Activated T-cell treated with anti-CD3 and anti-CD28 coated beads, Interleukin-2, amount 50 U/mL, for 1 hour (primary cell): Measurements from ENCODE around the gene TMCO4.
"Not testable (repeated sequence)": the region's sequence is repeated elsewhere in the genome, so short reads cannot be mapped to it uniquely, and the experiment has no call there.

Experiments used
- DNase-seq: peaks from one replicate; pipeline ENCODE4 v3.0.0-alpha.2; 2020

The TMCO4 gene

DNA sequence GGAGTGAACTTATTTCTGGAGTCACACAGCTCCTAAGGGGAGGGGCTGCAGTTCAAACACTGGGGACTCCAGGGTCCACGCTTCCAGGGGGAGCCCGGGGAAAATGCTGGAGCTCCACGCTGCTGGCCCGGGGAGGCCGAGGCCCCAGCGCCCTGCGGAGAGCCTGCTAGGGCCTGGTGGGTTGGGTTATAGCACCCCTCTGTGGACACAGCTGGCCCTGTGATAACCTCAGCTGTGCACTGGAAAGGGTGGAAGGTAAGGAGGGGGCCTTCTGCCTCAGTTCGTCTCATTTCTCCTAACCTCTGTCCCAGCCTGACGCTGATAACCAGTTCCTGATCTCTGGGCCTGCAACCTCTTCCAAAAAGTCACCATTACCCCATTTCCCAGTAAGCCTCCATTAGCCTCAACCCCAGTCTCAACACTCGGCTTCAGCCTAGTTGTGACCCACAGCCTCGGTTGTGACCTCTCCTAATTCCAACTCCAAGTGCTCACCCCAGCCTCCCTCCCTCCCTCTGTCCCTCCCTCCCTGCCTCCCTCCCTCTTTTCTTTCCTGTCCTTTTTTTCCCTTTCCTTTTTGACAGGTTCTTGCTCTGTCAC, 148.5 kb downstream of the TMCO4 start:
- DNase-seq, result peak; percentile 62

GRCh38 chr1:19650416-19651140, 149.1 kb downstream of the TMCO4 start:
- no peak for DNase-seq

GRCh38 chr1:19648689-19649088, 151.0 kb downstream of the TMCO4 start:
- DNase-seq, result no peak

- no peak for DNase-seq
Observed at GRCh38 chr1:19648239-19648638, 151.5 kb downstream of the TMCO4 start.

DNA sequence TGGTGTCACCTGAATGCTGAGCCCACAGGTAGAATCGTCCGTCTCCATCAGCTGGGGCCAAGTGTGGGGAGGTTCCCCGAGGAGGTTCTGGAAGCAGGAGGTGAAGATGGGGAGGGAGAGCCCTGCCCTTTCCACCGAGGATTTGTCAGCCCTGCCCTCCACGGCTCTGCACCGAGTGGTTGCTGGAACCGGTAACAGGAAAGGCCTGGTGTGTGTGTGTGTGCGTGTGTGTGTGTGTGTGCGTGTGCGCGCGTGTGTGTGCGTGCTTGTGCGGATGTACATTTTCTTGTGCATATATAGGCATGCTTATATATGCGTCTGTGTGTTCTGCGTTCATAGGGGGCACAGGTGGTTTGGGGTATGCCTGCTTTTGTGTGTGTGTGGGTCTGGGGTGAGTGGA, 152.1 kb downstream of the TMCO4 start:
- DNase-seq, result peak; percentile 37

DNA sequence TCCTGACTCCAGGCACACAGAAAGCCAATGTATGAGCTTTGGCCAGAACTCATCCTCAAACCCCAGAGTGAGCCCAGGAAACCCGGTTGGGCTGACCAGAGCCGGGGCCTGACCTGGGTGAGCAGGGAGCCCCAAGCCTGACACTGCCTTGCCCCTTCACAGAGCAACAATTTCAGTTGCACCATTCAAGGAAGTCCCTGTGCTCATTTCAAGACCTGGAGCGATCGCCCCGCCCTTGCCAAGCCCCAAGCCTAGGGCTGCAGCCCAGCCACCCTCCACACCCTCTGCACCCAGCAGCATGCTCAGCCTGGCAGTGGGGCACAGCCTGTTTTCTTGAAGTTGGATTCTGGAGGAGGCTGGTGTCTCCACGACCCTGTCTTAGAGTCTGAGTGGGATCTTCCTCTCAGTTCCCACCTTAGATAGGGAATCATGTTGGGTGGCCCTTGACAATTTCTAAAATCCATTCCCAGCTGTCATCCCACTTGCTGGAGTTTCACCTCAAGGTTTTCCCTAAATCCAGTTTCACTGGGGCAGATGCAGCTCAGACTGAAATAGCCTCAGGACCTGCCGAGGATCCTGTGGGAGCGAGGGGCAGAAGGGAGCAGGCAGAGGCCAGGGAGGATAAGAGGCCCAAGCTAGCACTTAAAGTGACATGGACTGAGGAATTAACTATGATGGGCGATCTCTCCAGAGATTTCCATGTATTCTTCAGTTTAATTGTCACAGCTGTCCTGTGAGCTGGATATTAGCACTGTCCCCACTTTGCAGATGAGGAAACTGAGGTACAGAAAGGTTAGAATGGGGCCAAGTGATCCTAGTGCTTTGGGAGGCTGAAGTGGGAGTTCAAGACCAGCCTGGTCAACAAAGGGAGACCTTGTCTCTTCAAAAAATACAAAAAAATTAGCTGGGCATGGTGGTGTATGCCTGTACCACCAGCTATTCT, 153.1 kb downstream of the TMCO4 start:
- no peak for DNase-seq

GRCh38 chr1:19645411-19646251, 154.1 kb downstream of the TMCO4 start:
- no peak for DNase-seq

- peak; percentile 62 for DNase-seq
Observed at GRCh38 chr1:19644681-19645410, 154.9 kb downstream of the TMCO4 start.

GRCh38 chr1:19644395-19644680, 155.4 kb downstream of the TMCO4 start:
- DNase-seq, result no peak

- DNase-seq, result peak; percentile 82
Observed at GRCh38 chr1:19643602-19644394, 155.9 kb downstream of the TMCO4 start, which contains the start of gene NBL1. Gene NBL1, plus strand, starts transcription at chr1:19644311. Its CDS starts 10,720 bp downstream, at chr1:19655031.

GRCh38 chr1:19643121-19643520, 156.6 kb downstream of the TMCO4 start:
- no peak for DNase-seq

- no peak for DNase-seq
Observed at GRCh38 chr1:19640363-19641316, 159.1 kb downstream of the TMCO4 start.

- no peak for DNase-seq
Observed at GRCh38 chr1:19639999-19640362, 159.7 kb downstream of the TMCO4 start.

- DNase-seq, result not testable (repeated sequence)
Observed at GRCh38 chr1:19639228-19639627, 160.5 kb downstream of the TMCO4 start.

DNA sequence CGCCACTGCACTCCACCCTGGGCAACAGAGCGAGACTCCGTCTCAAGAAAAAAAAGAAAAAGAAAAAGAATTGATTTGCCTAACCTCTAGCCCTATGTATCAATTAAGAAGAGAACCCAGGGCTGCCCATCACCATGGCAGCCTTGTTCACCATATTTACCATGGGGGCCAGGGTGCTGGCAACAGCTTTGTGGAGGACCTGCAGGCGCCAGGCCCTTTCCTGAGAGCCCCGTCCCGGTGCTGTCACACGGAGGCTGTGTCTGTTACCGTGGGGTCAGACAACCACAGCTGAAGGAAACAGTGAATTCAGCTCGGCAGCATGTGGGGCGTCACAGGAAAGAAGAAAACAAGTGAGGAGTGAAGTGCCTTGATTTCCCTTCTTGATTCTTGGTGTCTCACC, 162.1 kb downstream of the TMCO4 start:
- no peak for DNase-seq

- not testable (repeated sequence) for DNase-seq
Observed at GRCh38 chr1:19636749-19637148, 163.0 kb downstream of the TMCO4 start.

- no peak for DNase-seq
Observed at GRCh38 chr1:19636065-19636464, 163.7 kb downstream of the TMCO4 start.

GRCh38 chr1:19635646-19636045, 164.1 kb downstream of the TMCO4 start:
- DNase-seq, result no peak

- DNase-seq, result not testable (repeated sequence)
Observed at GRCh38 chr1:19635064-19635463, 164.7 kb downstream of the TMCO4 start.

- DNase-seq, result no peak
Observed at GRCh38 chr1:19633106-19633505, 166.6 kb downstream of the TMCO4 start.
